ENCODE data around the gene PLN.

The PLN gene

GRCh38 chr6:118571121-118571520 lies 23.0 kb downstream of the PLN start:
- TF ChIP-seq FOXP2 (optimal IDR thresholded peaks at IDR 0.05; ENCODE audit: borderline replicate concordance, extremely low read depth, extremely low read length, insufficient read depth) = no peak
- no peak for TF ChIP-seq TAF1 (IDR thresholded peaks at IDR 0.05; ENCODE audit: borderline replicate concordance, insufficient read depth, low read length)
- no peak for TF ChIP-seq SIN3A (IDR thresholded peaks at IDR 0.05; ENCODE audit: borderline replicate concordance, insufficient read depth, low read length)
- no peak for TF ChIP-seq REST (IDR thresholded peaks at IDR 0.05; ENCODE audit: insufficient read depth in 1 of 2, low read depth in 2 of 2, low read length in 2 of 2)
- no peak for TF ChIP-seq POLR2AphosphoS5 (IDR thresholded peaks at IDR 0.05; ENCODE audit: low read depth, low read length)

GRCh38 chr6:118574051-118574865 lies 26.2 kb downstream of the PLN start:
- TF ChIP-seq TAF1 (IDR thresholded peaks at IDR 0.05; ENCODE audit: borderline replicate concordance, insufficient read depth, low read length) (no peak), REST (IDR thresholded peaks at IDR 0.05; ENCODE audit: insufficient read depth in 1 of 2, low read depth in 2 of 2, low read length in 2 of 2) (no peak), SIN3A (IDR thresholded peaks at IDR 0.05; ENCODE audit: borderline replicate concordance, insufficient read depth, low read length) (no peak), FOXP2 (optimal IDR thresholded peaks at IDR 0.05; ENCODE audit: borderline replicate concordance, extremely low read depth, extremely low read length, insufficient read depth) (no peak), POLR2AphosphoS5 (IDR thresholded peaks at IDR 0.05; ENCODE audit: low read depth, low read length) (no peak)

- no peak for TF ChIP-seq TAF1 (IDR thresholded peaks at IDR 0.05; ENCODE audit: borderline replicate concordance, insufficient read depth, low read length)
- no peak for TF ChIP-seq SIN3A (IDR thresholded peaks at IDR 0.05; ENCODE audit: borderline replicate concordance, insufficient read depth, low read length)
- TF ChIP-seq REST (IDR thresholded peaks at IDR 0.05; ENCODE audit: insufficient read depth in 1 of 2, low read depth in 2 of 2, low read length in 2 of 2) = no peak
- no peak for TF ChIP-seq FOXP2 (optimal IDR thresholded peaks at IDR 0.05; ENCODE audit: borderline replicate concordance, extremely low read depth, extremely low read length, insufficient read depth)
- no peak for TF ChIP-seq POLR2AphosphoS5 (IDR thresholded peaks at IDR 0.05; ENCODE audit: low read depth, low read length)
These were observed 29.9 kb downstream of the PLN start for GRCh38 chr6:118577972-118578371.

- no peak for TF ChIP-seq REST (IDR thresholded peaks at IDR 0.05; ENCODE audit: insufficient read depth in 1 of 2, low read depth in 2 of 2, low read length in 2 of 2)
- no peak for TF ChIP-seq POLR2AphosphoS5 (IDR thresholded peaks at IDR 0.05; ENCODE audit: low read depth, low read length)
- TF ChIP-seq TAF1 (IDR thresholded peaks at IDR 0.05; ENCODE audit: borderline replicate concordance, insufficient read depth, low read length) = no peak
- TF ChIP-seq FOXP2 (optimal IDR thresholded peaks at IDR 0.05; ENCODE audit: borderline replicate concordance, extremely low read depth, extremely low read length, insufficient read depth) = no peak
These were observed 30.5 kb downstream of the PLN start for GRCh38 chr6:118578617-118579016.
